ENCODE data around the gene ATG10. TPM values are rescaled to one million over a fixed set of nuclear protein-coding genes. Genes with fewer than 3 reads are reported as not detected.

ATG10 gene
- total RNA-seq, 1 experiment from 2014 or later = 15.1 TPM

- DNase-seq (ENCODE audit: low spot score) = no peak
Observed at GRCh38 chr5:82276800-82277612, 305.2 kb downstream of the ATG10 start.

GRCh38 chr5:82277613-82277986 lies 305.8 kb downstream of the ATG10 start:
- DNase-seq (ENCODE audit: low spot score) = no peak

GRCh38 chr5:82277987-82278710 lies 306.3 kb downstream of the ATG10 start, which contains the start of gene RPS23:
RPS23 (minus strand) TSS chr5:82278354; CDS start chr5:82278323, 31 bp downstream.
- peak; percentile 92 for DNase-seq (ENCODE audit: low spot score)

DNA sequence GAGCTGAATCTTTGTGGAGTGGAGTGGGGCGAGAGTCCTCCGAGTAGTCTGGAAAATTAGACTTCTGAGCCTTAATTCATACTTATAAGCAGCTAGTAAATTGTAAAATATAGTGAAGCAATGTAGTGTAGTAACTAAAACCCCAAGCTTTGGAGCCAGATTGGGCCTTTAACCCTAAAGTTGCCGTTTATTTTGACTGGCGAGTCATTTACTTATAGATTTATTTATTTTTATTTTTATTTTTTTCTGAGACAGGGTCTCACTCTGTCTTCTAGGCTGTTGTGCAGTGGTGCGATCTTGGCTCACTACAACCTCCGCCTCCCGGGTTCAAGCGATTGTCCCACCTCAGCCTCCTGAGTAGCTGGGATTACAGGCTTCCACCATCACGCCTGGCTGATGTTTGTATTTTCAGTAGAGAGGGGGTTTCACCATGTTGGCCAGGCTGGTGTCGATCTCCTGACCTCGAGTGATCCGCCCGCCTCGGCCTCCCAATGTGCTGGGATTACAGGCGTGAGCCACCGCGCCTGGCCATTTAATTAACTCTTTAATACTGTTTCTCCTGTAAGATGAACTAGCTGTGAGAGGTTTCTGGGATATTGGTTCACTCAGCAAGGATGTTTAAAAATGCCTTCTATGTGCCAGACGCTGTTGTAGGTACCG lies 307.0 kb downstream of the ATG10 start:
- no peak for DNase-seq (ENCODE audit: low spot score)

DNA sequence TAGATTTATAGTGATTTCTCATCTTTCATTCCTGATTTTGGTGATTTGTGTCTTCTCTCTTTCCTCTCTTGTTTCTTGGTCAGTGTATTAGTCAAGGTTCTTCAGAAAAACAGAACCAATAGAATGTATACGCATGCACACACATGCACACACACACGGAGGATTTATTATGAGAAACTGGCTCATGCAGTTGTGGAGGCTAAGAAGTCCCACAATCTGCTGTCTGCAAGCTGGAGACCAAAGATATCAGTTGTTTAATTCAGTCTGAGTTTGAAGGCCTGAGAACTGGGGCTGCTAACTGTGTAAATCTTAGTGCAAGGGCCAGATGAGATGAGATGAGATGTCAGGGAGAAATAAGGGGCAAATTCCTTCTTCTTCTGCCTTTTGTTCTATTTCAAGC lies 312.1 kb downstream of the ATG10 start:
- no peak for DNase-seq (ENCODE audit: low spot score)

DNA sequence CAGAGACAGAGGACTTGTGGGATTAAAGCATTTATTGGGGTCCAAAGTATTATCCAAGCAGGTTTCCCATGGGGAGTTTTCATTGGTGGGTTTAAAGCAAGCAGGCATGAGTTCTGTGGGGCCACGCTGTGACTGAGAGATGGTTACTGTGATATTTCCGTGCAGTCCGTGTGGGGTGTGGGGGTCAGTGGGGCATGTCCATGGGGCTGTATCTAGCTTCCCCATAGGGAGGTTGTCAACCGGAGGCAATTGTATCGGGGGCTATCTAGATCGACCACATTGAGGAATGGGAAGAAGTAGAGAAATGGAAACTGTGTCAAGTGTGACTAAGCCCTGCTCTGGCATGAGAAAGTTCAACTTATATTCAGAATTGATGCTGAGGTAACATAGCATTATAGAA lies 313.4 kb downstream of the ATG10 start:
- DNase-seq (ENCODE audit: low spot score) = no peak

DNA sequence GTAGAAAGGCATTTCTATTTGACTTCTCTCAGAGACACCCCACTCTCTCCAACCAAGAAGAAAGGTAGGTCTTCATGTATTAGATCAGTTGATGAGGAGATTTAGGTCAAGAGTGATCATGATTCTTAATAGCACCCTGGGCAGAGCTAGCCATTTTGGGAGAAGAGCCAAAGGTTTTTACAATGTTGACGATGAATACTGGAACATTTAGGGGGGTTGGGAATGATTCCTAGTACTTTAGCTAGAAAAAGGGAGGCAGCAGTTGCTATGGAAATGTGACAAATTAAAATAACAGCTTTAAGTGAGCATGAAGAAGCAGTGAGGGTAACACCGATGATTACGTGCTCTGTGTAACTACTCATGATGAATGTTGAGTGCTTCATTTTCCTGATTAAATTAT lies 315.8 kb downstream of the ATG10 start:
- DNase-seq (ENCODE audit: low spot score) = no peak

DNA sequence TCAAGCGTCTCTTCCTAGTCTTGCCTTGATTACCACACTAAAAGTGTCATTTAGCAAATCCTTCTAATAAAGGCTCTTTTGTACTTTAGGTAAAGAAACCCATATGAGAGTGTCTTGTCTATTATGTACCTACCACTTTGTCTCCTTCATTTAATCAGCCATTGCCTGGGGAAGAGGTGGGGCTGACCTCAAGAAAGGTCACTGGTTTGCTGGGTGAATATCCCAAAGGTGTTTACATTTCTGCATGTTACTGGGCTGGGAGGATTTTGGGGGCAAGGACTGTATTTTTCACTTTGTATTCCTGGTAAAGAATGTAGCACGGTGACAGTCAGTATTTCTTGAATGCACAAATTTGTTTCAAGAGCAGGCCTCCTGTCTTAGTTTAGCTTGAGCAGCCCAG lies 318.2 kb downstream of the ATG10 start:
- no peak for DNase-seq (ENCODE audit: low spot score)

DNA sequence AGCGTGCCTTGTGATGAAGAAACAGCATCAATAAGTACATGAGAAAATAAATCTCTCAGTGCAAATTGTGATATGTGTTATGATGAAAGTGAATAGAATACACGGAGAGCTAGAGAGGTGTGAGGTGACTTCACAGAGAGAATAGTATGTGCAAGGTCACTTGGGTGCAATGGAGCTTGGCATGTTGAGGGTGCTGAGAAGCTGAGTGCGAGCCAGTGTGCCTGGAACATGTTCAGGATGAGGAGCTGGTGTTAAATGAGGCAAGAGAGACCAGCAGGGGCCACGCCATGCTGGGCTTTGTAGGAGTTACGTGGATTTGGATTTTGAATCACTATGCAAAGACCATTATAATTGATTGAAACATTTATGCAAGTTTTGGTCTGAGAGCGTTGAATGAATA lies 319.1 kb downstream of the ATG10 start:
- no peak for DNase-seq (ENCODE audit: low spot score)

GRCh38 chr5:82291420-82291819 lies 319.6 kb downstream of the ATG10 start:
- DNase-seq (ENCODE audit: low spot score) = no peak

DNA sequence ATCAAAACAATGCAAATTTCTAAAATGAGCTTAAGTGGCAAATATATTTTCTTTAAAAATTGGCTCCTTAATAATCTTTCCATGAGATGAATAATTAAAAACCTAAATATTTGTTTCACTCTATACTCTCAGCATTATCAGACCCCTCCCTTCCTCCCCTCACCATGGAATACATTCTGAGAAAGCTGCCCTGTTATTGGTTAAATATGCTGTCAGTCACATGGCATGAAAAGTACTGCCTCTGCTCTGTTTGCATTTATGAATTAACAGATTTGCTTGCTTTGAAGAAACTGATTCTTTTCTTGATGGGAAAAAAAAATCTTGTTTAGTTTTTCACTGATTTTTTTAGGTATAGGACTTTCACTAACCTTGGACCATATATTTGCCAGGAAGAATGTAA lies 323.3 kb downstream of the ATG10 start:
- no peak for DNase-seq (ENCODE audit: low spot score)

DNA sequence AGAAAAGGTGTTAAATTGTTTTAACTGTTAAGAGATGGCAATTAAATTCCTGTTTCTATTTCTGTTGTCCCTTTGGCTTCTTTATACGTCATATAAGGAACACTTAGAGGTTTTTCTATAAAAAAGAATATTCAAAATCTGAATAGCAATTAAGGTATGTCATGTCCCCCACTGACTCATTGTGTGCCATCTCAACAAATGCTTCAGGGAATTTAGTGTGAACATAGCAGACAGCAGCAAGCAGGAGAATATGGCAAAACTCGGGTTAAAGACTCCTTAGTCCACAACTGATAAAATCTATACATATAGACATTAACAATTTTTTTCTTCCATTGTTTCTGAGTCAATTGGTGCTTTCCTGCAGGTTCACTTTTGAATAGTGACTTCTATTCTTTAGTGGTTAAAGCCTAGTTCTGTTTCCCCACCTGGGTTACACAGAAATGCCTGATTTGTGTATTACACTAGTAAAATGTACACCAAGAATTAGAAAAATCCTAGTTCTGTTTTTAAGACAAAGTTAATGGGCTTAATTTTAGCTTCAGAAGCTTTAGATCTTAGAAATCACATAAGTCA lies 324.2 kb downstream of the ATG10 start:
- no peak for DNase-seq (ENCODE audit: low spot score)

- no peak for DNase-seq (ENCODE audit: low spot score)
Observed at GRCh38 chr5:82296929-82297328, 325.1 kb downstream of the ATG10 start.

DNA sequence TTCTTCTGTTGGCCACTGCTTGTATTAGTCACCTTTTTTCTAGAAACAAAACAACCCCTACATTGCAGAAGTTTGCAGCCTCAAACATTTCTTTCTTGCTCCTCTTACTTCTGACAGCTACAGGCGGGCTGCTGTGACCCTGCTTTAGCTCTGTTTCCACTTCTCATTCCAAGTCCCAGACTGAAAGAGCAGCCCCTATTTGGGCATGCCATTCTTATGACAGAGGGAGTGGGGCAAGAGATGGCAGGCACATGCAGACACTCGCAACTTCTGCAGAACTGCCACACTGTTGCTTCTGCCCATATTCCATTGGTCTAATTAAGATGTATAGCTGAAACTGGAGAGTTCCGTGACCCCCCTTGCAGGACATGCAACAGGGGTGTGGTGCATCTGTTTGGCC lies 325.9 kb downstream of the ATG10 start:
- DNase-seq (ENCODE audit: low spot score) = no peak

DNA sequence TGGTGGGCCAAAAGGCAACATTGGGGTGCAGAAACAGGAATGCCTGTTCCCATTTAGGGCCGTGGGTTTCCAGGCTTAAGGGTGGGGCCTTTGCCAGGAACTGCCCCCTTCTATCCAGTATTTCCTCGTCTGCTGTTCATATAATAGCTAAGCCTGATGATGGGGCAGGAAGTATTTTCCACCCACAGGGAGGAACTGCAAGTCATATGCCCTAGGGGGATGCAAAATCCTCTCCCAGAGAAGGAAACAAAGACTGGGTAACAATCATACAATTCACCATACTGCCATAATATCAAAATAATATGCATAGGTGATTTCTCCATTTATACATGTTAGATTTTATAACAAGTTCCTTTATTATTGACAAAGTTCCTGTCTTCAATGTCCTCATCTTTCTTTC lies 326.8 kb downstream of the ATG10 start:
- no peak for DNase-seq (ENCODE audit: low spot score)

- no peak for DNase-seq (ENCODE audit: low spot score)
Observed at GRCh38 chr5:82301190-82301589, 329.4 kb downstream of the ATG10 start.

Other genes starting within 250 kb of the ATG10 start
- gene SSBP2, start 220.9 kb upstream of the ATG10 start, total RNA-seq (2014; rRNA removed; shearing (Covaris generic)) = 73.4 and 109 TPM in 2 replicates